Suprapubic skin (tissue), 4 donors: ENCODE results near the gene SMC4.

Source experiments
- EP300 ChIP-seq: sonication (generic); formaldehyde crosslinking; IDR thresholded peaks from one replicate; pipeline ENCODE4 v1.6.1; 2017; ENCODE audit warnings: antibody characterized with exemption
- POLR2A ChIP-seq, 2 donors: fragments of 450-650 bp; IDR thresholded peaks; one replicate each; pipeline ENCODE4 v1.6.1; 2017; ENCODE audit warnings: antibody characterized with exemption in 2 of 2, mild to moderate bottlenecking in 2 of 2, moderate library complexity in 2 of 2
- POLR2AphosphoS5 ChIP-seq, 3 donors: sonication (generic); formaldehyde crosslinking; IDR thresholded peaks; one replicate each; pipeline ENCODE4 v1.6.1; 2017; ENCODE audit warnings: antibody characterized with exemption in 3 of 3
- TF ChIP-seq, protein P1 (sequence below), 2 donors: fragments of 200-600 bp in 1 of 2; fragments of 450-650 bp in 1 of 2; sonication (generic) in 1 of 2; IDR thresholded peaks; one replicate each; pipeline ENCODE4 v1.5.1; 2016 to 2019; ENCODE audit warnings: antibody characterized with exemption in 2 of 2, mild to moderate bottlenecking in 1 of 2, moderate library complexity in 1 of 2

DNA sequence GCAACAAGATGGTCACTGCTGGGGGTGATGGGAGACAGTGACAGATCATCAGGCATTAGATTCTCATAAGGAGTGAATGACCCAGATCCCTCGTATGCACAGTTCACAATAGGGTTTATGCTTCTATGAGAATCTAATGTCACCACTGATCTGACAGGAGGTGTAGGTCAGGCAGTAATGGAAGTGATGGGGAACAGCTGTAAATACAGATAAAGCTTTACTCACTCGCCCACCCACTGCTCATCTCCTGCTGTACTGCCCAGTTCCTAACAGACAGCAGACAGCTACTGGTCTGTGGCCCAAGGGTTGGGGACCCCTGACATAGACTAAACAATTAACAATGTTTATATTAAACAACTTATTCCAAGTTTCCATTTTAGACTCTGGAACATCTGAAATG lies 25.8 kb upstream of the SMC4 start:
- TF ChIP-seq, protein P1, sequence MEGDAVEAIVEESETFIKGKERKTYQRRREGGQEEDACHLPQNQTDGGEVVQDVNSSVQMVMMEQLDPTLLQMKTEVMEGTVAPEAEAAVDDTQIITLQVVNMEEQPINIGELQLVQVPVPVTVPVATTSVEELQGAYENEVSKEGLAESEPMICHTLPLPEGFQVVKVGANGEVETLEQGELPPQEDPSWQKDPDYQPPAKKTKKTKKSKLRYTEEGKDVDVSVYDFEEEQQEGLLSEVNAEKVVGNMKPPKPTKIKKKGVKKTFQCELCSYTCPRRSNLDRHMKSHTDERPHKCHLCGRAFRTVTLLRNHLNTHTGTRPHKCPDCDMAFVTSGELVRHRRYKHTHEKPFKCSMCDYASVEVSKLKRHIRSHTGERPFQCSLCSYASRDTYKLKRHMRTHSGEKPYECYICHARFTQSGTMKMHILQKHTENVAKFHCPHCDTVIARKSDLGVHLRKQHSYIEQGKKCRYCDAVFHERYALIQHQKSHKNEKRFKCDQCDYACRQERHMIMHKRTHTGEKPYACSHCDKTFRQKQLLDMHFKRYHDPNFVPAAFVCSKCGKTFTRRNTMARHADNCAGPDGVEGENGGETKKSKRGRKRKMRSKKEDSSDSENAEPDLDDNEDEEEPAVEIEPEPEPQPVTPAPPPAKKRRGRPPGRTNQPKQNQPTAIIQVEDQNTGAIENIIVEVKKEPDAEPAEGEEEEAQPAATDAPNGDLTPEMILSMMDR (IDR thresholded peaks at IDR 0.05): no peak
- TF ChIP-seq POLR2AphosphoS5 (IDR thresholded peaks at IDR 0.05): no peak
- TF ChIP-seq POLR2A (IDR thresholded peaks at IDR 0.05): no peak
- TF ChIP-seq EP300: no peak
